ENCODE results near the gene CASK.

- TF ChIP-seq CTCF (IDR thresholded peaks at IDR 0.05; ENCODE audit: low read depth, low read length, poor library complexity, severe bottlenecking), result no peak
- TF ChIP-seq EZH2phosphoT487 (IDR thresholded peaks at IDR 0.05; ENCODE audit: borderline replicate concordance, low read length), result no peak
Measured at GRCh38 chrX:41877167-41877566, 46.2 kb downstream of the CASK start.
